HT-29 (cell line): Measurements from ENCODE around the gene MBP. TPM values are rescaled to one million over a fixed set of nuclear protein-coding genes. Genes with fewer than 3 reads are reported as not detected.

Experiments
- DNase-seq: peaks from one replicate; pipeline ENCODE4 v3.0.0-alpha.2; 2015; ENCODE audit warnings: low spot score
- total RNA-seq: library from RNA; depleted of rRNA; stranded (reverse); fragments of >200 nt; shearing (Covaris generic); gene quantifications from 2 replicates; pipeline ENCODE4 v1.2.3, GENCODE V29; 2014

The MBP gene
- total RNA-seq, 1 experiment from 2014 or later, result 27.4 TPM

- DNase-seq, result no peak
Observed at GRCh38 chr18:77066101-77066500, 66.5 kb downstream of the MBP start.

- DNase-seq, result peak; percentile 62
Observed at GRCh38 chr18:77065221-77065981, 67.2 kb downstream of the MBP start.

- no peak for DNase-seq
Observed at GRCh38 chr18:77063260-77063659, 69.3 kb downstream of the MBP start.

GRCh38 chr18:77062518-77063003 is 70.0 kb downstream of the MBP start:
- DNase-seq, result no peak

GRCh38 chr18:77061946-77062517 is 70.6 kb downstream of the MBP start:
- DNase-seq, result no peak

- DNase-seq, result no peak
Observed at GRCh38 chr18:77061281-77061945, 71.2 kb downstream of the MBP start.

GRCh38 chr18:77060151-77060550 is 72.4 kb downstream of the MBP start:
- DNase-seq, result no peak

- DNase-seq, result peak; percentile 52
Observed at GRCh38 chr18:77059294-77059916, 73.2 kb downstream of the MBP start.

GRCh38 chr18:77058290-77058835 is 74.2 kb downstream of the MBP start:
- no peak for DNase-seq

- DNase-seq, result no peak
Observed at GRCh38 chr18:77057006-77057395, 75.6 kb downstream of the MBP start.

GRCh38 chr18:77056344-77057005 is 76.1 kb downstream of the MBP start:
- DNase-seq, result no peak

- DNase-seq, result no peak
Observed at GRCh38 chr18:77055429-77056300, 76.9 kb downstream of the MBP start.

- DNase-seq, result peak; percentile 47
Observed at GRCh38 chr18:77054606-77055428, 77.8 kb downstream of the MBP start.

- DNase-seq, result no peak
Observed at GRCh38 chr18:77054288-77054605, 78.3 kb downstream of the MBP start.

- no peak for DNase-seq
Observed at GRCh38 chr18:77053616-77054287, 78.8 kb downstream of the MBP start.

GRCh38 chr18:77052983-77053309 is 79.6 kb downstream of the MBP start:
- DNase-seq, result no peak

- no peak for DNase-seq
Observed at GRCh38 chr18:77052297-77052982, 80.1 kb downstream of the MBP start.

GRCh38 chr18:77051581-77052296 is 80.8 kb downstream of the MBP start:
- no peak for DNase-seq
